ENCODE measurements around the gene AOPEP. TPM values are rescaled to one million over a fixed set of nuclear protein-coding genes. Genes with fewer than 3 reads are reported as not detected.

AOPEP gene
- total RNA-seq, 2 experiments from 2014 or later: 6.9 to 7.0 TPM

DNA sequence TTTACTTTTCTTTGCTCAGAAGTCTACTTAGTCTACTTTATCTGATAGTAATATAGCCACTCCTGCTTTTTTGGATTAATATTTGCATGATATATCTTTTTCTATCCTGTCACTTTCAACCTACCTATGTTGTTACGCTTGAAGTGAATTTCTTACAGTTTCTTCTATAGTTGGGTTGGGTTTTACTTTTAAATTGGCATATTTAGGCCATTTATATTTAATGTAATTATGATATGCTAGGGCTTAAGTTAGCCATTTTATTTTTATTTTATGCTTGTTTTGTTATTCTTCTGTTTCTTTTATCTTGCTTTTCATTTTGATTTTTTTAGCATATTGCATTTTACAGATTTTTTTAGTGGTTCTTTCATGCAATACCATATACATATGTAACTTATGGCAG lies 164.7 kb downstream of the AOPEP start:
- CTCF ChIA-PET: no interaction called here
- POLR2A ChIA-PET: no interaction called here
- peaks cover 3% of the 10 kb centered on the region for H3K9me3 Mint-ChIP-seq

GRCh38 chr9:94892675-94893074 lies 166.2 kb downstream of the AOPEP start:
- H3K36me3 ChIP-seq (ENCODE audit: insufficient read depth, low read length): no peaks in the 10 kb centered on the region
- no peak overlapping the region for H3K4me3 Mint-ChIP-seq
- DNase-seq (no peak), ATAC-seq (ENCODE audit: poor library complexity) (no peak)
- H3K4me1 Mint-ChIP-seq (ENCODE audit: low read depth): peaks cover 5% of the 10 kb centered on the region
- CTCF ChIA-PET: no interaction called here
- TF ChIP-seq CTCF (IDR thresholded peaks at IDR 0.05): no peak
- peaks cover 3% of the 10 kb centered on the region for H3K9me3 Mint-ChIP-seq
- POLR2A ChIA-PET: no interaction called here
- H3K9me3 ChIP-seq (ENCODE audit: control insufficient read depth in 1 of 2, insufficient read depth in 1 of 2, low read length in 2 of 2): peaks cover 0 to 5% of the 10 kb centered on the region in 2 experiments
- no peak overlapping the region for H3K4me3 ChIP-seq (ENCODE audit: low read length)
- no peaks in the 10 kb centered on the region for H3K27me3 ChIP-seq (ENCODE audit: control insufficient read depth in 1 of 2, insufficient read depth in 2 of 2, low read length in 2 of 2)
- no peak overlapping the region for H3K27ac ChIP-seq (ENCODE audit: low read depth in 1 of 2, low read length in 2 of 2)
- H3K36me3 Mint-ChIP-seq (ENCODE audit: low read depth): peaks cover 20% of the 10 kb centered on the region
- no peaks in the 10 kb centered on the region for H3K4me1 ChIP-seq (ENCODE audit: insufficient read depth, low read length)
- intact Hi-C loops (cut with DNase I, micrococcal nuclease): no loop called here
- H3K27me3 Mint-ChIP-seq: no peaks in the 10 kb centered on the region
- H3K27ac Mint-ChIP-seq: no peak overlapping the region

More for the DNA sequence above, 164.7 kb downstream of the AOPEP start:
- H3K4me3 ChIP-seq (ENCODE audit: low read length): no peak overlapping the region
- no peaks in the 10 kb centered on the region for H3K27me3 ChIP-seq (ENCODE audit: control insufficient read depth in 1 of 2, insufficient read depth in 2 of 2, low read length in 2 of 2)
- no peak overlapping the region for H3K27ac Mint-ChIP-seq
- peaks cover 0 to 5% of the 10 kb centered on the region in 2 experiments for H3K9me3 ChIP-seq (ENCODE audit: control insufficient read depth in 1 of 2, insufficient read depth in 1 of 2, low read length in 2 of 2)
- TF ChIP-seq CTCF (IDR thresholded peaks at IDR 0.05): no peak
- no peak overlapping the region for H3K4me3 Mint-ChIP-seq
- ATAC-seq (ENCODE audit: poor library complexity) (no peak), DNase-seq (no peak)
- H3K27me3 Mint-ChIP-seq: no peaks in the 10 kb centered on the region
- no peak overlapping the region for H3K27ac ChIP-seq (ENCODE audit: low read depth in 1 of 2, low read length in 2 of 2)
- peaks cover 2% of the 10 kb centered on the region for H3K4me1 Mint-ChIP-seq (ENCODE audit: low read depth)
- intact Hi-C loops (cut with DNase I, micrococcal nuclease): no loop called here
- H3K36me3 ChIP-seq (ENCODE audit: insufficient read depth, low read length): no peaks in the 10 kb centered on the region
- H3K36me3 Mint-ChIP-seq (ENCODE audit: low read depth): peaks cover 20% of the 10 kb centered on the region
- no peaks in the 10 kb centered on the region for H3K4me1 ChIP-seq (ENCODE audit: insufficient read depth, low read length)

GRCh38 chr9:94894094-94894699 lies 167.7 kb downstream of the AOPEP start:
- CTCF ChIA-PET: no interaction called here

More at GRCh38 chr9:94894094-94894699, 167.7 kb downstream of the AOPEP start:
- Mint-ChIP-seq H3K27me3 (no peaks in the 10 kb centered on the region), H3K36me3 (ENCODE audit: low read depth) (peaks cover 14% of the 10 kb centered on the region), H3K4me1 (ENCODE audit: low read depth) (peaks cover 5% of the 10 kb centered on the region), H3K27ac (no peak overlapping the region), H3K4me3 (no peak overlapping the region), H3K9me3 (peaks cover 3% of the 10 kb centered on the region)
- Histone ChIP-seq H3K36me3 (ENCODE audit: insufficient read depth, low read length) (no peaks in the 10 kb centered on the region), H3K4me3 (ENCODE audit: low read length) (no peak overlapping the region), H3K27me3 (ENCODE audit: control insufficient read depth in 1 of 2, insufficient read depth in 2 of 2, low read length in 2 of 2) (no peaks in the 10 kb centered on the region), H3K9me3 (ENCODE audit: control insufficient read depth in 1 of 2, insufficient read depth in 1 of 2, low read length in 2 of 2) (peaks cover 4 to 5% of the 10 kb centered on the region in 2 experiments), H3K27ac (ENCODE audit: low read depth in 1 of 2, low read length in 2 of 2) (no peak overlapping the region), H3K4me1 (ENCODE audit: insufficient read depth, low read length) (no peaks in the 10 kb centered on the region)
- no peak for DNase-seq
- TF ChIP-seq CTCF (IDR thresholded peaks at IDR 0.05): no peak
- POLR2A ChIA-PET: no interaction called here
- no peak for ATAC-seq (ENCODE audit: poor library complexity)
- intact Hi-C loops (cut with DNase I, micrococcal nuclease): no loop called here

Data from CD4-positive, alpha-beta T cell (primary cell).